ENCODE measurements around the gene CCDC71.
A peak's percentile ranks its signal among the peaks of the same experiment; 100 is the strongest.

Gene CCDC71

DNA sequence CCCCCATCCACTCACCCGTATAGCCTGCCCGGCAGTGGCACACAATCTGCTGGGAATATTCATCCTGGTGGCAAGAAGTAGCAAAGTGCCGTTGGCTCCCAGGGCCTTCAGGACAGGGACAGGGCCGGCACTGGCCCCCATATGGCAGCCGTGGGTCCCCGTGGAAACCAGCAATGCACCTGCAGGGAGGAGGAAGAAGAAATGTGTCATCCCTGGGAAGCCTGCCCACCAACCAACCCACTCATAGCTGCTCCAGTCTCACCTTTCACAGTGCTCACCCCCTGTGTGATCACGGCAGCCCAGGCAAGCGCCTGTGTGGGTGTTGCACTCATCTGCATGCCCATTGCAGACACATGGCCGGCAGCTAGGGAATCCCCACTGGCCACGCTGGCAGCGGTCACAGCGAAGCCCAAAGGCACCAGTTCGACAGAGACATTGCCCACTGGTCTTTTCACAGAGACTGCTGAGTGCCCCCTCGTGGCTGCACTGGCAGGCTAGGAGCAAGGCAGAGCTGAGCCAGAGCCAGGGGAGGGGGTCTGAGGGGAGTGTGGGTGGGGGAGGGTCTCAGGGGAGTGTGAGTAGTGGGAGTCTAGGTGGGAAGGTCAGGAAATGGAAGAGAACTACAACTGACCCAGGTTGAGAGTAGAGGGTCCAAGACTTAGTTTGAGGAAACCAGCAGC lies 41.0 kb downstream of the CCDC71 start:
- no peak for DNase-seq

DNA sequence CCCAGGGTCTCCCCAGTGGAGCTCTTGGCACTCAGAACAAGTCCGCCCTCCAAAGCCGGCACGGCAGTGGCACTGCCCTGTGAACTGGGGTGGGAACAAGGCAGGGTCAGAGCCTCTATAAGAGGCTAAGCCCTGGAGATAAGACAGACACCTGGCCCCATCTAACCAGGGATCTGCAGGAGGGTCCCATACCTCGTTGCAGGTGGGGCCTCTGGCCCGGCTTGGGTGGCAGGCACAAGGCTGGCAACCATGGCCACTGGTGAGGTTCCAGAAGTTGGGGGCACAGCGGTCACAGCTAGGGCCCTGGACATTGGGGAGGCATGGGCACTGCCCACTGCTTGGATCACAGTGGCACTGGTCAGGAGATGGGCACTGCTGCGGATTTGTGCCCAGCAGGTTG lies 41.9 kb downstream of the CCDC71 start:
- DNase-seq = no peak

DNA sequence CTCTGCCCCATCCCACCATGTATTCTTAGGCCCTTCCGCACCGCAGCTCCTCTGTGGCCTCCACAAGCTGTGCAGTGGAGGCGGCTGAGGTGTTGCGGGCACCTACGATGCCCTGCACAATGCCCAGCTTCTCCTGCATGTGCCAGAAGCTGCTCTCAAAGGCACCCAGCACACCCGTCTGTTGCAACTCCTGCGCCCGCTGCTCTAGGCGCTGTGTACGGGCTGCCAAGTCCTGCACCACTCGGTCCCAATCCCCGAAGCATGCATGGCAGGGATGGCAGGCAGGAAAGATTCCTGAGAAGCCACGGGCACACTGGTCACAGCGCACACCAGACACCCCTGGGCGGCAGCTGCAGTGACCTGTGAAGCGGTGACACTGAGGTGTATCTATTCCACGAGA lies 42.4 kb downstream of the CCDC71 start:
- no peak for DNase-seq

DNA sequence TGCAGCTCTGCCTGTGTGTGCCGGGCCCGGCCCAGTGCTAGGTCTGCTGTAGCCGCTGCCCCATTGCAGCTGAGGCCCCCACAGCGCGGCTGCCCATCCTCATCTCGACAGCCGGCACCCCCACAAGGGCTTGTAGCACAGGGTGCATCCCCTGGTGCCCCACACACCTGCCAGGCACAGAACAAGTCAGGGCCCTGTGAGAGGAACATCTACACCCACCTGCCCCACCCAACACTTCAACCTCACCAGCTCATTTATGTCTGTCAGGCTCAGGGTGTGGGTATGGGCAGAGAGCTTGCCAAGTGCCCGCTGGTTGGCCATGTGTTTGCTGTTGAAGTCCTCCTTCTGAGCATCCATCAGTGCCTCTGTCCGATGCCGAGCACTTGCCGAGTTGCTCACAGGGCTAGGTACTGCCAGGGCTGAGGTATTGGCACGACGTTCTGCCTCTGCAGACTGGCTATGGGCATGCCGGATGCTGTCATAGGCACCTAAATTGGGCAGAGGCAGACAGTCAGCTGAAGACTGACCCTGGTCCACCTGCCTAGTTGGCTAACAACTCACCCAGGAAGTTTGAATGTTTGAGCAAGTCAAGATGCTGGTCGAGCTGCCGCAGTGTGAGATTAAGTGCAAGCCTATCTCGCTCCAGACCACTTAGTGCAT lies 43.1 kb downstream of the CCDC71 start:
- no peak for DNase-seq

DNA sequence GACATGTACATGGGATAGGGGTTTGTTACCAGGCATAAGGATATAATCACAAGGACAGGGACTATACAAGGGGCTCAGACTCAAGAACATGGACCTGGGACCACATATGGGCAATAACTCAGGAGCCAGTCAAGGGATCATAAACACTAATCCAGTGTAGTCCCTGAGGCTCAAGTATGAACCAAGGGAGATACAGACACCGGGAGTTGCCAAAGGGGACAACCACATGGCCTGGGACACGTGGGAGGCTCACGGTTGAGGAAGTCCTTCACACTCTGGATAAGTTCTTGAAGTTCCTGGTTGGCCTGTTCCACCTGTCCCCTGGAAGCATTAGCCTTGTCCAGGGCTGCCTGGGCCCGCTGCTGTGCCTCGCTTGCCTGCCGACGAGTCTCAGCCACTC lies 43.7 kb downstream of the CCDC71 start:
- DNase-seq = no peak

DNA sequence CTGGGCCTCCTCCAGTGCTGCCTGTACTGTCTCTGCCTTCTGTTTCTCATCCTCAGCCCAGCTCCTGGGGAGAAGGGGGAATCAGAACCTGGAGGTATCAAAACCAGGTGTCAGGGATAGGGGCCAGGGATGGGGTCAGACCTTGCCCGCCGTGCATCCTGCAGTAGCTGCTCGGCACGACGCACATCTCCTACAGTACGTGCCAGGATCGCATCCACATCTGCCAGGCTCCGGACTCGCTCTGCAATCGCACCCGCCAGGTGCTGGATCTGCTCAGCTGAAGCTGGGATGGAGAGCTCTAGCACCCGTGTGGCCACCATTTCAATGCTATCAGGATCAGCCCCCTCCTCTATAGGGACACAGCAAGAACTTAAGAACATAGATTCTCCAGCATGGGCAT lies 44.1 kb downstream of the CCDC71 start:
- no peak for DNase-seq

DNA sequence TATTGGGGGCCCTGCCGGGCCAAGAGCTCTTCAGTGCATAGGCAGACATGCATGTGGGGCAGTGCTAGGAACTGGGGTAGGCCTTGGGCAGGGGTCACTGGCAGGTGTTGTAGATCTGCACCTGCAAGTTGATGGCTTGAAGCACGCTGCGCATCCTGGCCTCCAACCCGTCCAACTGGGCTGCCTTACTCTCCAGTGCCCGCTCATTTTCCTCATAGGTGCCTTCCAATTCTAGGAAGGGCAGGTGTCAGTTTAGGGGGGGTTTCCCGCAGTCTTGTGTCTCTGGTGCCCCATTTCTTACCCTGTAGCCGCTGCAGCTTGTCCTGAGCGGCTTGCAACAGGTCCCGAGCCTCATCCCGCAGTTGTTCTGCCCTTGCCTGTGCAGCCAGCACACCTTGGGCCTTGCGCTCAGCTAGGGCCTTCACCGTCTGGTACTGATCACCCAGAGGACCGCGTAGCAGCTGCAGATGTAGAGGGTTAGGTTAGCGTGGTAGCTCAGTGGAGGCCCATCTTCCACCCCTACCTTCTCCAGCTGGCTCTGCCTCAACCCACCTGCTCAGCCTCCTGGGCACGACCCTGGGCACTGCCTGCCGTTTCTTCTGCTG lies 44.9 kb downstream of the CCDC71 start:
- no peak for DNase-seq

DNA sequence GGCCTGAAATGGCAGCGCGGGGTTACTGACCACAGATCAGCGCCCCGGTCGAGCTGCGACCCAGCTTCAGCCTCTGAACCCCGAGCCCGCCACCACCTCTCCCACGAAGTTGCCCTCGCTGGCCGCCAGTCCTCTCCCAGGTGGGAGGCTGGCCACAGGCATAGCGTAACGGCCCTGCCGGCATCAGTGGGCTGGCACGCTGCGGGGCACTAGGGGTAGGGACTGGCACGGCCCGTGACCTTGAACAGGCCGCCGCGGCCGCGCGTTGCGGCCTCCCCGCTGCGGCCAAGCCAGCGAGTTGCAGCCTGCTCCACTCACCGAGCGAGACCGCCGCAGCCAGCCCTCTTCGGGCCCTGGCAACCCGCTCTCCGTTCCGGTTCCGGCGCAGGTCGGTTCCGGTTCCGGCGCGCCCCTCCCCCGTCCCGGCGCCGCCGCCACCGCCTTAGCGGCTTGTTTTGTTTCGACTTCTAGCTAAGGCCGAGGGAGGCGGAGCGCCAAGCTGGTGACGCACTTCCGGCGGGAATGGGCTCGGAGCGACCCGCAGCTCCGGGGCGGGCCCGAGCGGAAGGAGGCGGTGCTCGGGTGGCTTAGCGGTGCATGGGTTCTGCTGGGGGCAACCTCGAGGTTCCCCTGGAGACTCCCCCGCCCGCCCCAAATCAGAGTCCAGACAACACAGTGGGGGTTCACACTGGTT lies 45.5 kb downstream of the CCDC71 start, which contains the start of gene USP19:
TSS of gene USP19 (minus strand) at position 386 of the 694 bp plus-strand sequence. CDS start 1,678 bp downstream, outside the sequence.
- DNase-seq = peak; percentile 97

DNA sequence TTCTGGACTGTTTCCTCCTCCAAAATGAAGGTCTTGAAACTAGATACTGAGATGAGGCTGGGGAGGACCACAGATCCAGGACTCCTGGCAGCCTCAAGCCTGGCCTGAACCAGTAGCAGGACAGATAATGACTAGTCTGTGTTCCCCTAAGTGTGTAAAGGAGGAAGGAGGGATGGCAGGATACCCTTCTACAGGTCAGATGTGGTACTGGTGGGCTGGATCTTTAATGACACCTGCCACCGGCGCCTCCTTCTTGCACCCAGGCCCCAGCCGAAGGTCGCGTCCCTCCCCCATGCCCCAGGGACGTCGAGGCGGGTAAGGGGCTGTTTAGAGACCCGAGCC lies 46.1 kb downstream of the CCDC71 start:
- DNase-seq = no peak

DNA sequence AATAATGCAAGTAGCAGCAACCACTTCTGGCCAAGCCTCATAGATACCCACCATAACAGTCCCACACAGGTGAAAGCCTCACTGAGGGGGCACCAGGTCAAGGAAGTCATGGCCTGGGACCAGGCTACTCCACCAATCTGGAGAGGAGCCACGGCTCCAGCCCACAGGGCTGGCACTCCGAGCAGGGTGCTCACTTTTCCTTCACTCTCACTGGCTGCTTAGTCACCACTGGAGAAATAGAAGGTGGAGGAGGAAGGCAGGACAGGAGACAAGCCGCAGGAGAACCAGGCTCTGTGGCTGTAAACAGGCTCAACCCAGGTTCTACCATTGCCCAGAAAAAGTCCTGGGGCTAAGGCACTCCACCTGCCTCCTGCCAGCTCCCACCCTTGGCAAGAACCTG lies 46.7 kb downstream of the CCDC71 start:
- DNase-seq = no peak

DNA sequence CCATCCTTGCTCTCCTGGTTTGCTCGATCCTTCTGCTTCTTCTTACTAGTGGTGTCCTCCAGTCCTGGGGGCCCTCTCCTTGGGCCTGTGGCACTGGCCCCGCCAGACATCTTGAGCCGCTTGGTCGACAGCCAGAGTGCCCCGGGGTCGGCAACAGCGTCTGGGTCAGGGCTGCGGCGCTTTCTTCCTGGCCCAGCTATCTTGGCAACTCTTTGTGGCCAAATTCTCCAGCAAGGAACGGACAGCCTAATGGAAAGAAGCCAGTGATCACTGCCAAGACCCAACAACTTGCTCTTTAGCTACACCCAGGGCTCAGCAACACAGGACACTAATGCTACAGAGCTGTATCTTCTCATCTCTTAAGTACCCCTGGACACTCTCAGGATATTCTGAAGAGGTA lies 47.1 kb downstream of the CCDC71 start:
- DNase-seq = no peak
